Stimulated activated CD4-positive, alpha-beta T cell treated with anti-CD3 and anti-CD28 coated beads, TNF-alpha, amount 100 ng/mL, for 4 hours (primary cell): ENCODE data around the gene ECM1.
A peak's percentile ranks its signal among the peaks of the same experiment; 100 is the strongest.

Experiments used
- DNase-seq, 3 experiments: peaks; one replicate each; pipeline ENCODE4 v3.0.0-alpha.2; 2020; ENCODE audit warnings: low read depth in 3 of 3

The ECM1 gene

DNA sequence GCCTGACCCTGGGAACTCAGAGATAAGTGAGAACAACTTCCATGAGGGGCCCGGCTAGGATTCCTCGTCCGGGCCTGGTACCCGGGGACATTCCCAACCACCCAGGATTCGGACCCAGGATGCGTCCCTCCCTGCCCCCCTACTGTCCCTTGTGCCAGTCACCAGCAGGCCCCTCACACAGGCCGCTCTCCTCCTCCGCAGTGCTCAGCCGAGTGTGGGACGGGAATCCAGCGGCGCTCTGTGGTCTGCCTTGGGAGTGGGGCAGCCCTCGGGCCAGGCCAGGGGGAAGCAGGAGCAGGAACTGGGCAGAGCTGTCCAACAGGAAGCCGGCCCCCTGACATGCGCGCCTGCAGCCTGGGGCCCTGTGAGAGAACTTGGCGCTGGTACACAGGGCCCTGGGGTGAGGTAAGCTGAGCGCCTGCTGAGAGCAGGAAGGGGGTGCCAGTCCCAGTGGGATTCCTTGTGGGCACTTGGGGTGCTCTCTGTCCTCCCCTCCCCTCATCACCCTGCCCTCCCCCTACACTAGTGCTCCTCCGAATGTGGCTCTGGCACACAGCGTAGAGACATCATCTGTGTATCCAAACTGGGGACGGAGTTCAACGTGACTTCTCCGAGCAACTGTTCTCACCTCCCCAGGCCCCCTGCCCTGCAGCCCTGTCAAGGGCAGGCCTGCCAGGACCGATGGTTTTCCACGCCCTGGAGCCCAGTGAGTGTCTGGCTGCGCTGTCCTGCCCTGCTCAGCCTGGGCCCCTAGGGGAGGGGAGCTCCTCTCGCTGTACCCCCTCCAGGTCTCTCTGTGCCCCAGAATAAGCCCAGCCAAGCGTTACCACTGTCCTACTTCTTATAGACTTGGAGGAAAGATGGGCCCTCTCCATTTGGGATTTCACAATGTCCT is 51.1 kb downstream of the ECM1 start:
- no peak for DNase-seq

DNA sequence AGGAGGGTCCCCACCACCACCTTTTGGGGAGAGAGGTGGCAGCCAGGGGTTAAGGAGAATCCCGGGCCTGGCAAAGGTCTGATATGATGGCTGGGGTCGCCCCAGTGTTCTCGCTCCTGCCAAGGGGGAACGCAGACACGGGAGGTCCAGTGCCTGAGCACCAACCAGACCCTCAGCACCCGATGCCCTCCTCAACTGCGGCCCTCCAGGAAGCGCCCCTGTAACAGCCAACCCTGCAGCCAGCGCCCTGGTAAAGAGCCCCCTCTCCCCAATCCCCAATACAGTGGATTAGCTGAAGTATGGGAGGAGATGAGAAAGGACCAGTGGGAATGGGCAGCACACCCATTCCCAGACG is 51.7 kb downstream of the ECM1 start:
- no peak for DNase-seq

DNA sequence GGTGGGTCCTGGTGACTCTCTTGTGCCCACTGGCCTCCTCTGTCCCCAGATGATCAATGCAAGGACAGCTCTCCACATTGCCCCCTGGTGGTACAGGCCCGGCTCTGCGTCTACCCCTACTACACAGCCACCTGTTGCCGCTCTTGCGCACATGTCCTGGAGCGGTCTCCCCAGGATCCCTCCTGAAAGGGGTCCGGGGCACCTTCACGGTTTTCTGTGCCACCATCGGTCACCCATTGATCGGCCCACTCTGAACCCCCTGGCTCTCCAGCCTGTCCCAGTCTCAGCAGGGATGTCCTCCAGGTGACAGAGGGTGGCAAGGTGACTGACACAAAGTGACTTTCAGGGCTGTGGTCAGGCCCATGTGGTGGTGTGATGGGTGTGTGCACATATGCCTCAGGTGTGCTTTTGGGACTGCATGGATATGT is 52.1 kb downstream of the ECM1 start:
- peak in 2 of 3 experiments; percentile 52 to 58 for DNase-seq

DNA sequence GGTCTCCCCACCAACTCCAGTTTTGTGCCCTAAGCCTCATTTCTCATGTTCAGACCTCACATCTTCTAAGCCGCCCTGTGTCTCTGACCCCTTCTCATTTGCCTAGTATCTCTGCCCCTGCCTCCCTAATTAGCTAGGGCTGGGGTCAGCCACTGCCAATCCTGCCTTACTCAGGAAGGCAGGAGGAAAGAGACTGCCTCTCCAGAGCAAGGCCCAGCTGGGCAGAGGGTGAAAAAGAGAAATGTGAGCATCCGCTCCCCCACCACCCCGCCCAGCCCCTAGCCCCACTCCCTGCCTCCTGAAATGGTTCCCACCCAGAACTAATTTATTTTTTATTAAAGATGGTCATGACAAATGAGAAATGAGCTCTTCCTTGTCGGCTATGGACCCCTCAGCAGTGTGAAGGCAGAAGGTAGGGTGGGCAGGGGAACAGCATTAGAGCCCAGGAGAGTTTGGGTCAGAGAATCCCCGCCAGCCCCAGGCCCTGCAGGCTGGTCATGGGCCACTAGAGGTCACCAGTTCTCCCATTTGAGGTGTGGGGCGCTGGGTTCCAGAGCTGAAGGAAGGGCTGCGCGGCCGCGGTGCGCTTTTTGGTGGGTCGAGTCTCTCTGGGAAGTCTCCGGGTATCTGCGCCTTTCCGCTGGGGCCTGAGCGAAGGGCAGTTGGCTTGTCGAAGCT is 52.8 kb downstream of the ECM1 start:
- peak; percentile 67 to 72 (median 69) for DNase-seq

DNA sequence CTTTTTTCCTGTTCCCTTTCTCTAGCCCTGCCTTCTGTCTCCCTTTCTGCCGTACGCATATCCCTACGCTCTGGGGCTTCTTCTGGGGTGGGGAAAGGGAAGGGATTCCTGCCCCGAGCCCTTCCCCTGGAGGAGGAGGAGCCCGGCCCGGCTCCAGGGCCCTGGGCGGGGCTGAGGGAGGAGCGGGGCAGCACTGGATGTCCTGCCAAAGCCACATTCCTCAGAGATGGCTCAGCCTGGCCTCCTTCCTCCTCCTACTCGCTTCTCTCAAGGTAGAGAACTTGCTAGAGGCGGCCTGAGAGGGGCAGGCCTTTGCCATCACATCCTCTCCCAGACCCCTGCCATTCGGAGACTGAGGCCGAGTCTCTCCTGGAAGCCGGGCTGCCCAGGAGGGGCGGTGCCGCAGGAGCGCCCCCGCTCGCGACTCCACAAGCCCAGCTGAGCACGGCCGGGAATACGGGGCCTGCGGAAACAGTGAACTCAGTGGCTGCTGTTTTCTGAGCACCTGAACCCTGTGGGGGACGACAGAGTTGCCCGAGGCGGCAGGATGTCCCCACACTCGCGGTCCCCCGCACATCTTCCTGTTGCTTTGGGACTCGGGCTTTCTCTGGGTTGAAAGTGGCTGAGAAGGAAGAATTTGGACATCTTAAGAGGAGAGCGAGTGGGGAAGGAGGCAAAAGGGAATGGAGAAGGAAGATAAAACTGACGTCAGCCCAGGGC is 53.5 kb downstream of the ECM1 start:
- DNase-seq, result no peak

DNA sequence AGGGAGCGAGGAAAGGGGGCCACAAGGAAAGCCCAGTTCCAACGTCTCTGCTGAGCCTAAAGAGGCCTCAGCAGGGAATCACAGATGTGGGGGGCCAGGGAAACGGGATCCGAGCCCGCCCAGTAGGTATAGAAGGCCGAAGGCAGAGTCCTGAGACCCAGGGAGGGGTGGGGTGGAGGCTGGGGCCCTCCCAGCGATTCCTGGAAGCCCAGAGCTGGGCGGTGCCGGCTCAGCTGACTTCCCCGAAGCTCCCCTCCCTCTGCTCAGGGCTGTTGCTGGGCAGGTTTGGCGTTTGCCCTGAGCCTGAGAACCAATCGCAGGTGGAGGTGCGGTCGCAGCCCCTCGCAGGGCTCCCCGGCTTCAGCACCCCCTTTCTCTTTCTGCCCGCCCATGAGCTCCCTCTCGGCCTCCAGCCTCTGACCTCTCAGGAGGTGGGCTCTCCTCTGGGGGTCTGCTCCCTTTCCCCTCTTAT is 54.1 kb downstream of the ECM1 start:
- peak; percentile 74 to 85 (median 84) for DNase-seq

DNA sequence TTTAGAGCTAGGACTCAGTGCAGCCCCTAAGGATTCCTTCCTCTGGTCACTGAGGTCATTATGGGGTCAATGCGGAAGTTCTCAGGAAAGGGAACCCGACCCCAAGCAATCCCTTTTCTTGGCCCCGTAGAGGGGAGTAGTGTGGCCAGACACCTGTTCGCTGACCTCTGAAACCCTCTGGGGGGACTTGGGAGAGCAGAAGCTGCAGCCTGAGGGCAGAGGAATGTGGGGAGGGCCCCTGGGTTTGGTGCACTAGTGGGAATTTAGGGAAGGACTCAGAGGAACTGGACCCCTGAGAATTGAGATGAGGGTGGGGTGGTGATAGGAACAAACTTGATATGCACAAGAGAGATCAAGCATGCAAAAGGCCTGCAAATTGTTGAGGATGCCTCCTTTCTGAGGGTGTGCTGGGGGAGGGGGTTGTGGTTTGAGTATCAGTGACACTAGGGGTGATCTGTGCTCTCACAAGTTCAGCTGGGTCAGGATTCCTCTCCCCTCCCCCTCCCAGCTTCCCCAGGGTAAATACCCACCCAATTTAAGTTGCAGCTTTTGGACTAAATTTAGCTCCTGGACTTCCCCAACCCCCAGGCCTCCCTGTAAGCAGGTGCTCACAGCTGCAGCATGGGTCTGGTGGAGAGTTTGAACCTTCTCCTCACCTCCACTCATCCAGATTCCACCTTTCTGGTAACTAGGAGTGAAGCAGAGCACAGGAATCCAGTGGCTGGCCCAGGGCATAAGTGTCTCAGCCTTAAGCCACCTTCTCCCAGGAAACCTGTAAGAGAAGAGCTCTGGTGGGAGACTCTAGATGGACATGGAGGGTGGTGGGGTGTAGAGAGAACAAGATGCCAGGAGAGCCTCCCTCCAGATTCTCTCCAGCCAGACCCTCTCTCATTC is 54.8 kb downstream of the ECM1 start:
- DNase-seq, result peak in 2 of 3 experiments; percentile 50 to 59
